ENCODE data around the gene MTHFD1L.
"Not testable (repeated sequence)": the region's sequence is repeated elsewhere in the genome, so short reads cannot be mapped to it uniquely, and the experiment has no call there.

Gene MTHFD1L

GRCh38 chr6:151069641-151070040 is 204.1 kb downstream of the MTHFD1L start:
- DNase-seq (ENCODE audit: low read depth): no peak

- no peak for DNase-seq (ENCODE audit: low read depth)
These were observed 205.1 kb downstream of the MTHFD1L start for GRCh38 chr6:151070631-151071051.

DNA sequence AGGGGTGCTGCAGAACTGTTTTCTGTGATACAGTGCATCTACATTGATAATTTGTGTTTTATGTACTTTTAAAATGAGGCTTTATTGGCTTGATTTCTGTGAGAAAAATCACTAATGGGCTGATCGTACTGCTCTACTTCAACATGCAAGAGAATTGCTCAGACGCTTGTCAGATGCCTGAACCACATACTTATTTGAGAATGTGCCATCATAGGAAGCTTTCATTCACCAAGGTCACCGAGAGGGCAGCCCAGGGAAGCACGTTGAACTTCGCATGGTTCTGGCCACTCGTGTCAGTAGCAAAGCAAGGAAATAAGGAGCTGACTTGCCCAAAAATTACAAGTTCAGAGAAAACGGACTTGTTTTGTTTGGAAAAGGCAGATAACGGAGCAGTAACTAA is 205.8 kb downstream of the MTHFD1L start:
- no peak for DNase-seq (ENCODE audit: low read depth)

- DNase-seq (ENCODE audit: low read depth): no peak
These were observed 207.6 kb downstream of the MTHFD1L start for GRCh38 chr6:151073146-151073545.

DNA sequence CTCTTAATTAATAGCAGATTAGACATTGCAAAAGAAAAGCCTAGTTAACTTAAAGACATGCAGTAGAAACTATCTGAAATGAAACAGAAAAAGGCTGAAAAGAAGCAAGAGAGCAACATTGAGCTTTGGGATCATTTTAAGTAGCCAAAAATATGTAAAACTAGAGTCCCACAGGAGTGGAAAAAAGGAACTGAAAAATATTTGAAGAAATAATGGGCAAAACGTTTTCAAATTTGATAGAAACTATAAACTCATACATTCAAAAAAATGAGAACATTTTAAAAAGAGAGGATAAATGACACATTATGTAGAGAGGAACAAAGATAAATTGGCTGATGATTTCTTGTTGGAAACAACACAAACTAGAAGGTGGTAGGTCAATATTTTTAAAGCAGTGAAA is 208.2 kb downstream of the MTHFD1L start:
- DNase-seq (ENCODE audit: low read depth): no peak

DNA sequence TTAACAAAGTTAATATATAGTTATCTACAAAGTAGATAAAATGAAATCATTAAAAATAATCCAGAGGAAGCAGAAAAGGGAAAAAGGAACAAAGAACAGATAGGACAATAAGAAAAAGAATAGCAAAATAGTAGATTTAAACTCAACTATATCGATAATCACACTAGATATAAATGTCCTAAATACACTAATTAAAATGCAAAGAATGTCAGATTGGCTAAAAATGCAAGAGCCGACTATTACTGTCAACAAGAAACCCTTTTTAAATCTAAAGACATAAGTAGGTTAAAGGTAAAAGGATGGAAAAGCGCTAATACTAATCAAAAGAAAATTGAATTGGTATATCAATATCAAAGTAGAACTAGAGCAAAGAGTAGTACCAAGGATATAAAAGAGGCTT is 209.5 kb downstream of the MTHFD1L start:
- DNase-seq (ENCODE audit: low read depth): no peak

DNA sequence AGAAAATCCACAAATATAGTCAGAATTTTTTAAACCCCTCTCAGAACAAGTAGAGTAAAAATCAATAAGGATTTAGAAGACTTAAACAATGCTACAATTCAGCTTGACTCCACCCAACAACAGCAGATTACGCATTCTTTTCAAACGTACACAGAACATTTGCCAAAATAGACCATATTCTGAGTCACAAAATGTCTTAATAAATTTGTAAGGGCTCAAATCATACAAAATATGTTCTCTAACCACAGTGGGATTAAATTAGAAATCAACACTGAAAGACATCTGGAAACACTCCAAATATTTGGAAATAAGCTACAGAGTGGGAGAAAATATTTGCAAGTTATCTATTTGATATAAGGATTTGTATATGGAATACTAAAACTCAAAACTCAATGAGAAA is 210.0 kb downstream of the MTHFD1L start:
- no peak for DNase-seq (ENCODE audit: low read depth)

DNA sequence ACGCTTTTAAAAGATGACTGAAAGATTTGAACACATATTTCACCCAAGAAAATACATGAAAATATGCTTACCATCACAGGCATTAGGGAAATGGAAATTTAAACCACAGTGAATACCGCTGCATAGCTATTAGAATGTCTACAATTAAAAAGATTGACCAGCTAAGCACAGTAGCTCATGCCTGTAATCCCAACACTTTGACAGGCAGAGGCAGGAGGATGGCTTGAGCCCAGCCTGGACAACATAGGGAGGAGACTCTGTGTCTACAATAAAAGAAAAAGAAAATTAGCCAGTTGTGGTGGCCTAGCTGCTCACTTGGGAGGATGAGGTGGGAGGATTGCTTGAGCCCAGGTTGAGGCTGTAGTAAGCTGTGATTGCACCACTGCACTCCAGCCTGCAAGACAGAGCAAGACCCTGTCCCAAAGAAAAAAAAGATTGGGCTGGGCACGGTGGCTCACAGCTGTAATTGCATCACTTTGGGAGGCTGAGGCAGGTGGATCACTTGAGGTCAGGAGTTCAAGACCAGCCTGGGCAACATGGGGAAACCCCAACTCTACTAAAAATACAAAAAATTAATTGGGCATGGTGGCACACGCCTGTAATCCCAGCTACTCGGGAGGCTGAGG is 210.5 kb downstream of the MTHFD1L start:
- DNase-seq (ENCODE audit: low read depth): no peak

DNA sequence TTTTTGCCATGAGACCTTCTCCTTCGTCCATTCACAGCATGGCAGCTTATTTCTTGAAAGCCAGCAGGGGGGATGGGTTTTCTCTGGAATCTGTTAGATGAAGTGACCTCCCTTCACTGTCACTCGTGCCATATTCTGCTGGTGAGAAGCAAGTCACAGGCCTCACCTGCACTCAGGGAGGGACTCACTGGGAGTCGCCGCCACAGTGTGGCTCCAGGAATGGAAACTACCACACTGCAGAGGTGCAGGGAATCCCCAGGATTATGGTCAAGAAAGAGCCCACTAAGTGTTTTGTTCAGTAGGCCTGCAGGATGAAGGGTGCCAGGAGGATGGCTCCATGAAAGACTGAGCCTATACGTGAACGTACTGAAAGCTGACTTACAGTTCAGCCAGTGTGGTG is 213.2 kb downstream of the MTHFD1L start:
- DNase-seq (ENCODE audit: low read depth): no peak

- DNase-seq (ENCODE audit: low read depth): no peak
These were observed 216.2 kb downstream of the MTHFD1L start for GRCh38 chr6:151081656-151082055.

DNA sequence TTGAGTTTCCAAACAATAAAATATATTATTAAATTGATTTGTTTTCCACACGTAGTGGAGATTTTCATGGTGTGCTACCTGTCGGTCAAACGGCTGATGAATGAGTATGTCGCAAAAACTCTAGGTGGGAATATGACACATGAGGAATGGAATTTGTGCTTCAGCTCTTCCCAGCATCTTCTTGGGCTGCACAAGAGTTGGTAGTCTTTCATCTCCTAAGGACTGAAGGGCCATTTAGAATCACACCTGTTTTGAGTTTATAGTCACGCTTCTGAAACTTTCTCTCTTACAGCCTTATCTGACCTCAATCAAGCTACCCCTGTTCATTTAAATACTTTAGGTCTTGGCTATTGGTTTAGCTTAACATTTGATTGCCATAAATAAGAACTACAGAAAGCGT is 216.6 kb downstream of the MTHFD1L start:
- DNase-seq (ENCODE audit: low read depth): no peak

- DNase-seq (ENCODE audit: low read depth): no peak
These were observed 218.8 kb downstream of the MTHFD1L start for GRCh38 chr6:151084275-151084674.

DNA sequence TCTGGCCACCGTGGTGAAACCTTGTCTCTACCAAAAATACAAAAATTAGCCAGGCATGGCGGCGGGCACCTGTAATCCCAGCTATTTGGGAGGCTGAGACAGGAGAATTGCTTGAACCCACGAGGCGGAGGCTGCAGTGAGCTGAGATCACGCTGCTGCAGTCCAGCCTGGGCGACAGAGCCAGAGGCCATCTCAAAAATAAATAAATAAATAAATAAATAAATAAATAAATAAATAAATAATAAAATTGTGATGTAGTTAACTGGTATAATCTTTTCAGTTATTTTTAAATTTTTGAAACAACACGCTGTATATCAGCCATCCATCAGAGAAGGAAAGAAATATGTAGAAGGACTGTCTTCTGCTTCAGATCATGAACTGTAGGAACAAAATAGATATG is 221.6 kb downstream of the MTHFD1L start:
- not testable (repeated sequence) for DNase-seq (ENCODE audit: low read depth)

DNA sequence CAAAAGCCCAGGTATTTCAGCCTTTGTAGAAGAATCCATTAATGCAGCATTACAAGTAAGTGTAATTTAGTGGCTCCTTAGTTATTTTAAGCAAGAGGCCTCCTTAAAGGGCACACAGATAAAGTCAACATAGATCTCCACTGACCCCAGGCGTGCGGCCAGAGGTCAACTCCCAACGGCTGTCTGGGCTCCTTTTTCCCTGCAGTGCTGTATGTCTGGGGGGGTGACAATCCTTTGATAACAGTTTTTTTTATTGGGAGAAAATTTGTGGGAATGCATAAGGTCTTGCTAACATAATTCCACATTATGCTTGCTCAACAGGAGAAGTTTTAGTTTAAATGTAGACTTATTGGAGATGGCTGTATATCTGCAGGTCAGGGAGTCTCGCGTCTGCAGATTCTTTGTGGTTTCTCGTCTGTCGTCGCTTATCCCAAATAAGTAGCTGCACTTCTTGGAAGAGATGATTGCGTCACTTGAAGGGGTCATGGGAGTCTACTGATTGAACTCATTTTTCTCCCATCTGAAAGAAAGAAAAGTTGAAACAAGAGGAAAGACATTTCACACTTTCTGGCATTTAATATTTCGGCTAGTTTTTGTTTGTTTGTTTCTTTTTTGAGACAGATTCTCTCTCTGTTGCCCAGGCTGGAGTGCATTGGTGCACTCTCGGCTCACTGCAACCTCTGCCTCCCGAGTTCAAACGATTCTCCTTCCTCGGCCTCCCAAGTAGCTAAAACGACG is 222.5 kb downstream of the MTHFD1L start:
- no peak for DNase-seq (ENCODE audit: low read depth)

DNA sequence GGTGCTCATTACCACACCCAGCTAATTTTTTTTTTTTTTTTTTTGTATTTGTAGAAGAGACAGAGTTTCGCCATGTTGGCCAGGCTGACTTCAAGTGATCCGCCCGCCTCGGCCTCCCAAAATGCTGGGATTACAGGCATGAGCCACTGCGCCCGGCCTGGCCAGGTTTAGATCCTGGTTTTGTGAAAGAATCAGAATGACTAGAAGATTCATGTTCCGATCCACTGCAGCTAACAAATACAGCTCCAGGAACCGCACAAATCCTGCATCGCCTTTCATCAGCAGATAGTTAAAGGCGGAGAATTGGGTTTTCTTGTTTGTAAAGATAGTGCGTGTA is 223.1 kb downstream of the MTHFD1L start:
- no peak for DNase-seq (ENCODE audit: low read depth)

- no peak for DNase-seq (ENCODE audit: low read depth)
These were observed 223.5 kb downstream of the MTHFD1L start for GRCh38 chr6:151088963-151089362.

GRCh38 chr6:151089978-151090377 is 224.5 kb downstream of the MTHFD1L start:
- DNase-seq (ENCODE audit: low read depth): no peak

DNA sequence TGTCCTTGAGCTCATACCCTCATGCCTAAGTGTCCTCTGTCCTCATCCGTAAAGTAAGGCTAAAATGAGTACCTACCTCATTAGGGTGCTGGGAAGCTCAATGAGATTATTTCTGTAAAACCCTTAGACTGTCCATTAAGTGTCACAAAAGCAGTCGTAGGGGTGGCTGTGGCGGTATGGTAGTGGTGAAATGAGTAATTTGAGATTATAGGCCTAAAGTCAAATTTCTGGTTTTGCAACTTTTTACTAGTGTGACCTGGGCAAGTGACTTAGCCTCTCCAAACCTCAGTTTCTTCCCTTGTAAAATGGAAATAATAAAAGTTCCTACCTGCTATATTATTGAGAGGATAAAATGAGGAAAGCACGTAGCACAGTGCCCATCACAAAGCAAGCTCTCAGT is 226.1 kb downstream of the MTHFD1L start:
- DNase-seq (ENCODE audit: low read depth): no peak

- DNase-seq (ENCODE audit: low read depth): no peak
These were observed 227.1 kb downstream of the MTHFD1L start for GRCh38 chr6:151092591-151092990.

DNA sequence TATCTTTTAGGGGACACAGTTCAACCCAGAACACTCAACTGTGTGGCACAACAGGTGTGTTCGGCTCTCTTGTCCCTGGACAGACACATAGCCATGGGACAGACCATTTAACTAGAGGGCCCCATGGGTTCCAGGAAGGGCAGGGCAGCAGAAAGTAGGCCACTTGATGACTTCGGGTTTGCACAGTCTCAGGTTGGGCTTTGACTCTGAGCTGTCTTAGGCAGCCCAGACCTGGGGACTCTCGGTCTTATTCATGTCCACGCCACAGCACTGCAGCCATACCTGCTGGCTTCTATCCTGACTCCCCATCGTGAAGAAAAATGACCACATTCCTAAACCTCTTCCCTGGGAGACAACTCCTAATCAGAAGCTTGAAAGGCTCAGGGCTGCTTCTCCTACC is 228.2 kb downstream of the MTHFD1L start:
- no peak for DNase-seq (ENCODE audit: low read depth)

- DNase-seq (ENCODE audit: low read depth): no peak
These were observed 230.2 kb downstream of the MTHFD1L start for GRCh38 chr6:151095538-151096254.

- DNase-seq (ENCODE audit: low read depth): no peak
These were observed 230.7 kb downstream of the MTHFD1L start for GRCh38 chr6:151096255-151096612.

All from stimulated activated CD8-positive, alpha-beta memory T cell treated with anti-CD3 and anti-CD28 coated beads, Interleukin-7, amount 100 ng/mL, for 24 hours (primary cell).